GM18498 (cell line): ENCODE data around the gene PSMB5.

Experiments
- ATAC-seq: cut with Tn5 transposase; IDR thresholded peaks from one replicate; pipeline ENCODE4 v1.9.1; 2021; ENCODE audit warnings: mild to moderate bottlenecking, moderate library complexity; ENCODE audit not compliant: unreplicated experiment

PSMB5 gene

GRCh38 chr14:22996768-22997654 is 37.7 kb downstream of the PSMB5 start:
- ATAC-seq, result no peak

DNA sequence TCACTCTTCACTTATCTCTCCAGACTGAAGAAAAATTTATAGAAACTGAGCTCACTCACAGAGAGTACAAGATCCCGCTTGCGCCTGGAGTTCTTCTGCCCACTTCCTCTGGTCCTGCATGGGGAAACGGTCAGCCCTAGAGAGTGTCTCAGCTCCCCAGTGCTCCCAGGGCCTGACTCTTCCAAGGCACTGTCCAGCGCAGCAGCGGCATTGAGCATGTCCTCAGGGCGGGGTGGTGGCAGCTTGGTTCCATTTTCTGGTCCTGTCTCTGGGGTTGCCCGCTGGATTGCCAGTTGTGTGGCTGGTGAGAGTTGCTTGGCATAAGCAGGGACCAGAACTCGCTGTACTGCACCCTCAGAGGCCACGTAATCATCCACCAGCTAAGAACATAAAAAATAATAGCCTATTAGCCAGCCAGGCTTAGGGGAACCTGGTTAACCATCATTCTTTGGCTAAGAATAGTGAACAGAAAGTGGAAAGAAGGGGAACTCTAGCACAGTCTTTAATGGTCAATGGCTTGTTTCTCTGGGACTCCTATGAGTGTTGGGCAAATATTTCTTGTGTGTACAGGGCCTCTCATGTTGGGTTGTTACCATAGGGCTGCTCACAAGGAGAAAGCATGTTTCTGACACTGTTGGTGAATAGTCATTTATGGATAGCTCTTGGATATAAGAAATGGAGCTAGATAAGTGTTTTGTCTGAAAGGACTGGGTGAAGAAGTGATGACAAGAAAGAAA is 38.6 kb downstream of the PSMB5 start:
- ATAC-seq, result no peak

- ATAC-seq, result no peak
Measured at GRCh38 chr14:22994762-22995275, 39.9 kb downstream of the PSMB5 start.

- ATAC-seq, result no peak
Measured at GRCh38 chr14:22993517-22993916, 41.2 kb downstream of the PSMB5 start.

DNA sequence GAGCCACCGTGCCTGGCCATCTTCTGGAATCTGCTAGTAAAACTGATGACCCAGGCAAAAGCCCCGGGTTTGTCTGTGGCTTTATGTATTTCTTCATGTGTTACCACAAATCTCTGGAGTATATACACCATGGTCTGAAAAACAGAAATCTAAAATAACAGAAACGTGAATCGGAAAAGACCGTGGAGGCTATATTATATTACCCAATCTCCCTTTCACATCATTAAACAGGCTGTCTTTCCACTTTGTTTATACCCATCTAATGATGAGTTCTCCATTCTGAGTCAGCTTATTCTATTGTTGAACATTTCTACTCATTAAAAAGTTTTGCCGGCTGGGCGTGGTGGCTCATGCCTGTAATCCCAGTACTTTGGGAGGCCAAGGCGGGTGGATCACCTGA is 42.8 kb downstream of the PSMB5 start:
- no peak for ATAC-seq

GRCh38 chr14:22987291-22987690 is 47.4 kb downstream of the PSMB5 start:
- ATAC-seq, result no peak

GRCh38 chr14:22986508-22987054 is 48.1 kb downstream of the PSMB5 start:
- no peak for ATAC-seq

- ATAC-seq, result no peak
Measured at GRCh38 chr14:22985894-22986507, 48.7 kb downstream of the PSMB5 start.

DNA sequence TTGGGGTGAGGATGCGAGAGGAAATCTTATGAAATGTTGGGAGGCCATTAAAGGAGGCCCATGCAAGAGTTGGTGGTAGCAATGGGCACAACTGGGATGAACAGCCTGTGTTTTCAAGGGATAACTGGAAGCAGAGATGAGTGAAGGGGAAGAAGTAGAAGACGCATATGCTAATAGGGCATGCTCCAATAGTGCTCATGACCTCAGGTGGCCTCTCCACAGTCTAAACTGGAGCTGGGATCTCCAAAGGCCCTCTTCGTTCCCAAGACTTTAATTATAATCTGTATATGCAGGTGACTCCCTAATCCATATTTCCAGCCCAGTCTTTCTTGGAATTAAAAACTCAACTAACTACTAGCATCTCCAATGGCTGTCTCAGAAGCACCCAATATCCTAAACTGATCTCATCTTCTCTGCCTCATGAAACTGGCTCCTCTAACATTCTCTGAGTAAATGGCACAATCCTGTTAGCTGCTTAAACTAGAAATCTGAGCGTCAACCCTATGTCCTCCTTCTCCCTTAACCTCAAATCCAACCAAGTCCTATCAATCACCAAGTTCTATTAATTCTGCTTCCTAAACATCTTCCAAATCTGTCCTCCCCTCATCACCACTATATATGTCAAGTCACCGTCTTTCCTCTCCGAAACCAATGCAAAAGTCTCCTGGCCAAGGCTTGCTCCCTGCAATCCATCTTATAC is 49.6 kb downstream of the PSMB5 start:
- no peak for ATAC-seq

- no peak for ATAC-seq
Measured at GRCh38 chr14:22982477-22983245, 52.0 kb downstream of the PSMB5 start, which contains the start of gene AJUBA. Gene AJUBA (minus strand): TSS chr14:22982551. CDS start chr14:22982266, 285 bp downstream.

DNA sequence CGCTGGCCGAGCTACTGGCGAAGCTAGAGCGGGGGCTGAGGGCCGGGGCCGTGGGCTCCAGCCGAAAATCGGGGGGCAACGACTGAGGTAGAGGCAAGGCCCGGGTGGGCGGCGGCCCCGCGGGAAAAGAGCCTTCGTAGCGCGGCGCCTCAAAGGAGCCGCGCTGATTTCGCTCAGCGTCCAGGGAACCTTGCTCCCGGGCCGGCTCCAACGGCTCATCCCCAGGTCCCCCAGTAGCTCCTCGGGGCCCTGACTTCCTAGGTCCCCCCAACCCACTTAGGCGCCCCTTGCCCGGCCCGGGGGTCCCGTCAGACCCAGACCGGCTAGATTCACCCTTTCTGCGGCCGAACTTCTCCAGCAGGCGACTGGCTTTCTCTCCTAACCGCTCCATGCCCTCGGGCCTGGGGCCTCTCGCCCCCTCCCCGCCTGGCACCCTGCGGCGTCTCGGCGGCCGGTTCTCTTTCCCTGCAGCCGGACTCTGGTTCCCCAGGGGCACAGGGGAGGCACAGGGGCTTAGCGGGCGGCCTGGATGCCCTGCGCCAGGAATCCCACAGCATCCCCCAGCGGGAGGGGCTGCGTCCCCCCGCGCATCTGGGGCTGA is 52.7 kb downstream of the PSMB5 start:
- no peak for ATAC-seq

GRCh38 chr14:22981090-22981875 is 53.4 kb downstream of the PSMB5 start:
- ATAC-seq, result no peak

DNA sequence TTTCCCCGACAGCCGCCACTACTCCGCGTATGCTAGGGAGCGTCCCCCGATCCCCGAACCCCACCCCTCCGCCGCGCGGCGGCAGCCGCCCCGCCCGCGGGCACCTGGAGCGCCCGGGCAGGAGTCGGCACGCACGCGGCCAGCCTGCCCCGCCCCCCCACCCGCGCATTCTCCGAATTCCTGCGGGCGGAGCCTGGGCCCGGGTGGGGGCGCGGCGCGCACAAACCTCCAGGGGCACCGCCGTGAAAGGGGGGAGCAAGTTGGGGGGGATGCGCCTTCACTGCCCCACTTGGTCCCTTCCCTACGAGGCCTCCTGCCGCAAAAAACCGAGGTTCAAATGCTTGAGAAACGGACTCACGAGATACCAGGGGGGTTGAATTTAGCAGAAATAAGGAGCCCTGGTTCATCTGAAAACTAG is 54.0 kb downstream of the PSMB5 start:
- no peak for ATAC-seq

DNA sequence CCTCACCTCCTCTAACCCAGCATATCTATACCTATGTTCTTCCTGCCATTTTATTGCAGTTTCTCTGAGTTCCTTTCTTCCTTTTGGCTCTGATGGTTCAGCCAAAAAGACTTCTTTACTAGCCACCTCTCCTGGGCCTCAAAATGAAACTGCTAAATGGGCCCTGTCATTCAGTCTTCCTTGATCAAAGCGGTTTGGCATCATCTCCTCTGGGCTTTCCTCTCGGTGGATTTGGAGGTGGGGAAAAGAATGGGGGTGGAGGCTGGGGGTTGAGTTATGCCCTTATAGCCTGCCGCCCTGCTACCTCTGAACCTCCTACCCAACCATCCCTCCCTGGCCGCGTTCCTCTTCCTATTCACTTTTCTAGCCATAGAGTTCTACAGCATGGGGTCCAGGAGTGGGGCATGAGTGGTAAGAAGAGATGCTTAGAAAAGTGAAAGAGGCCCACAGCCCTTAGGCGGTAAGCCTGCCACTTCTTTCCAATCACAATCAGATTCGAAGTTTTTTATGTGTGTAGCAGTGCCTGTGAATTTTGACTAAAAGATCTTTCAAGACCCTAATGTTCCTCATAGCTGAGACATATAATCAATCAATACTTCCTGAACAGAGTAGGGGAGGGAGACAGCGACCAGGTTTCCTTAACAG is 54.8 kb downstream of the PSMB5 start:
- no peak for ATAC-seq

- ATAC-seq, result no peak
Measured at GRCh38 chr14:22978981-22979671, 55.6 kb downstream of the PSMB5 start.

GRCh38 chr14:22978487-22978837 is 56.2 kb downstream of the PSMB5 start:
- no peak for ATAC-seq

DNA sequence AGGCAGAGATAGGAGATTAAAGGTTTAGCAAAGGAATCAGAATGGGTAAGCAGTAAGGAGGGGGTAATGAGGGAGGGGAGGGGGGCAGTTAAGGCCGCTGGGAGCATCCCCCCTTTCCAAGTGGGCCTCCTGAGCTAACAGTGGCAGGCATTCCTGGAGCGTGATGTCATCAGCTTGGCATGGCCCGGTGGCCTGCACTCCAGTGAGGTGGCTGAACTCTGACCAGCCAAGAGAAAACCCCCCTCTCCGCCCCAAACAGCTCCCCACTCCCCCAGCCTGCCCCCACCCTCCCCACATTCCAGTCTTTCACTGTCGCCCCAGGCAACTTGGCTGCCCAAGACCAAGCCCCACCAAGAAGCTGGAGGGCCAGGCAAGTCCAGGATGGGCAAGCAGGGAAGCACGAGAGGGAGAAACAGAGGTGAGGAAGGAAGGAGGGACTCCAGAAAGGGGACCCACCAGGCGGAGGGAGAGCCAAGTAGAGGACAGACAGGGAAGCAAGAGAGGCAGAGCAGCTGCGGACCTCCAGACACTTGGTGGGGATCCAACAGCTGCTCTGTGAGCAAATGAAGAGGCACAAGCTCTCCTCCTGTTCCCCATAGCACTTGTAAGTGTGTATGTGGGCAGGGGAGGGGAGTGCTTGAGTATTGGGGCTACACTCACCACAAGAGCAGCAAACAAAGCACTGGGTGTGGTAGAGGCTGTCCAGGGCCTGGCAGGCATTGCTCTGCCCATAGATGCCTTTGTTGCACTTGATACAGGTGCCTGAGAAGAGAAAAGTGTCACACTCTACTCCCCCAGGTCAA is 56.8 kb downstream of the PSMB5 start:
- ATAC-seq, result no peak
